Peyer's patch (tissue), 4 donors: Measurements from ENCODE around the gene HCRT.

Experiments
- CTCF ChIP-seq, 6 experiments: fragments of 450-650 bp in 4 of 6; fragments of 200-600 bp in 2 of 6; sonication (generic) in 1 of 6; IDR thresholded peaks; one replicate each; pipeline ENCODE4 v1.5.1; 2017 to 2019; ENCODE audit warnings: antibody characterized with exemption in 6 of 6, mild to moderate bottlenecking in 3 of 6, moderate library complexity in 1 of 6
- POLR2A ChIP-seq, 2 donors: fragments of 450-650 bp; IDR thresholded peaks; one replicate each; pipeline ENCODE4 v1.5.1; 2017; ENCODE audit warnings: antibody characterized with exemption in 2 of 2, mild to moderate bottlenecking in 2 of 2, moderate library complexity in 2 of 2

DNA sequence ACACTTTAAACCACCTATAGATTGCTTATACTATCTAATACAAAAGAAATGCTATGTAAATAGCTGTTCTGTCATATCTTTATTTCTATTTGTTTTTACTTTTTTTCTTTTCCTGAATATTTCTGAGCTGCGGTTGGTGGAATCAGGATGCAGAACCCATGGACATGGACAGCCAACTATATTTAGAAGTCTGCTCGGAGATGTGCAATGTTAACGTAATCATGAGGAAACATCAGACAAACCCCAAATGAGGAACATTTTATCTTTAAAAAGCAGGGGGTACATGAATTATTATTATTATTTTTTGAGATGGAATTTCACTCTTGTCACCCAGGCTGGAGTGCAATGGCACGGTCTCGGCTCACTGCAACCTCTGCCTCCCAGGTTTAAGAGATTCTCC lies 40.4 kb upstream of the HCRT start:
- TF ChIP-seq CTCF (IDR thresholded peaks at IDR 0.05), result no peak
- TF ChIP-seq POLR2A (IDR thresholded peaks at IDR 0.05), result no peak
